ENCODE results near the gene TMEM134.
A peak's percentile ranks its signal among the peaks of the same experiment; 100 is the strongest.

The TMEM134 gene

DNA sequence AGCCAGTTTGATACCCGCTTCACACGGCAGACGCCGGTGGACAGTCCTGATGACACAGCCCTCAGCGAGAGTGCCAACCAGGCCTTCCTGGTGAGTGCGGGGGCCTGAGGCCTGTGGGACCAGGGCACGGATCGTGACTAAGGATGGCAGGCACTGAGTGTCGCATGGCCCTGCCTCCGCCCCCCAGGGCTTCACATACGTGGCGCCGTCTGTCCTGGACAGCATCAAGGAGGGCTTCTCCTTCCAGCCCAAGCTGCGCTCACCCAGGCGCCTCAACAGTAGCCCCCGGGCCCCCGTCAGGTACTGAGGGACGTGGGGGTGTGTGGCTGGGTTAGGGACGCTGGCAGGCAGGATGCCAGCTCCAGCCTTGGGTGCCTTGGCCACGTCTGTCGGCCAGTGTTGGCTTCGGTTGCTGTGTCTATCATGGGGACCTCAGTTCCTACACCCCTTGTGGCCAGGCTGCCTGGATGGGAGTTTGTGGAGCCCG lies 34.6 kb downstream of the TMEM134 start:
- Histone ChIP-seq H3K4me1 (ENCODE audit: control extremely low read depth in 1 of 4, control insufficient read depth in 4 of 4, insufficient read depth in 4 of 4, low read length in 3 of 4) (peaks cover 1 to 65% (median 61%) of the 10 kb centered on the region in 4 experiments), H3K36me3 (ENCODE audit: control insufficient read depth in 4 of 4, insufficient read depth in 4 of 4, low read length in 3 of 4) (peaks cover 2 to 63% (median 35%) of the 10 kb centered on the region in 4 experiments), H3K4me3 (ENCODE audit: control insufficient read depth in 1 of 7, extremely low read depth in 1 of 7, insufficient read depth in 4 of 7, low read depth in 2 of 7, low read length in 6 of 7) (peak overlapping the region in 1 of 7 experiments; percentile 20), H3K27me3 (replicated peaks in 2 of 5; ENCODE audit: control insufficient read depth in 4 of 5, insufficient read depth in 5 of 5, low read length in 4 of 5) (no peaks in the 10 kb centered on the region), H3K27ac (ENCODE audit: insufficient read depth in 1 of 2, low read depth in 1 of 2, low read length in 2 of 2, poor library complexity in 1 of 2, severe bottlenecking in 2 of 2) (peak overlapping the region in 1 of 2 experiments; percentile 70), H3K9me3 (ENCODE audit: control extremely low read depth in 1 of 5, control insufficient read depth in 4 of 5, insufficient read depth in 2 of 5, low read depth in 1 of 5, low read length in 4 of 5) (no peaks in the 10 kb centered on the region)
- CTCF ChIA-PET, result no interaction called here
- no peak for DNase-seq
- POLR2A ChIA-PET, result interaction anchor here (1.0 kb wide), 1 partner anchor 34 kb away, joined by 3 read pairs; no protein-coding TSS in a partner anchor
- 91% methylated on average over 19 of the region's 23 CpGs for WGBS (ENCODE audit: insufficient coverage)

DNA sequence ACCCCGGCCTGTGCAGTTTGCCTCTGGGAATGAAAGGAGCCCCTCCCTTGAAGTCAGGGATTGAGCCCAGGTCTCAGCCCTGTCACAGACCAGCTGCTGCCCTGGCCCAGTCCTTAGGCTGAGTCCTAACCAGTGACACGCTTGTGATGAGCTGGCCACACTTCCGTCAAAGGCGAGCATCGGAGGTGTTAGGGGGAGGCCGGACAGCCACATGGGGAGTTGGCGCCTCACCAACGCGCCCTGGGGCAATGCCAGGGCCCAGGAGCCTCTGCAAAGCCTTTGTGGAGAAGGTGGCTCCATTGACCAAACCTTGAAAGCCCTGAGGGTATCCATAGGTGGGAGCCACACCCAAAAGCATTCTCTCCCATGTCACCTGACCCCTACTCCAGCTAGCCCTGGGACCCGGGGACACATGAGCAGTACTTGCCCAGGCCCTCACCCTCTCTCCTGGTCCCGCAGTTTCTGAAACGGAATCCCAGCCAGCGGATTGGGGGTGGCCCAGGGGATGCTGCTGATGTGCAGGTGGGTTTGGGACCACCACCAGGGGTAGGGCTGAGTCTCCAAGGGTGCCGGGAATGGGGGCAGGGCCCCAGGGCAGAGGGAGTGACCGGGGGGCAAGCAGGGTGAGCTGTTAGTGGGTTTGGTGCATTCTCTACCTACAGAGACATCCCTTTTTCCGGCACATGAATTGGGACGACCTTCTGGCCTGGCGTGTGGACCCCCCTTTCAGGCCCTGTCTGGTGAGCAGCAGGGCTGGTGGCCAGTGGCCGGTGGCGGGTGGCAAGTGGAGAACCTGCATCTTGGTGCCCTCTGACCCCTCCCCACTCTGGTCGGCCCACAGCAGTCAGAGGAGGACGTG lies 35.3 kb downstream of the TMEM134 start:
- peaks cover 3 to 65% (median 61%) of the 10 kb centered on the region in 4 experiments for H3K4me1 ChIP-seq (ENCODE audit: control extremely low read depth in 1 of 4, control insufficient read depth in 4 of 4, insufficient read depth in 4 of 4, low read length in 3 of 4)
- CTCF ChIA-PET, result interaction anchor here (1.0 kb wide), 1 partner anchor 25 kb away, joined by 3 read pairs; no protein-coding TSS in a partner anchor
- WGBS (ENCODE audit: insufficient coverage), result 89% methylated on average over 14 of the region's 22 CpGs
- peaks cover 2 to 65% (median 35%) of the 10 kb centered on the region in 4 experiments for H3K36me3 ChIP-seq (ENCODE audit: control insufficient read depth in 4 of 4, insufficient read depth in 4 of 4, low read length in 3 of 4)
- H3K4me3 ChIP-seq (ENCODE audit: control insufficient read depth in 1 of 7, extremely low read depth in 1 of 7, insufficient read depth in 4 of 7, low read depth in 2 of 7, low read length in 6 of 7), result no peak overlapping the region
- POLR2A ChIA-PET, result interaction anchor here (0.5 kb wide), 1 partner anchor 28 kb away, joined by 3 read pairs; no protein-coding TSS in a partner anchor
- no peaks in the 10 kb centered on the region for H3K27me3 ChIP-seq (replicated peaks in 2 of 5; ENCODE audit: control insufficient read depth in 4 of 5, insufficient read depth in 5 of 5, low read length in 4 of 5)
- H3K27ac ChIP-seq (ENCODE audit: insufficient read depth in 1 of 2, low read depth in 1 of 2, low read length in 2 of 2, poor library complexity in 1 of 2, severe bottlenecking in 2 of 2), result peak overlapping the region in 1 of 2 experiments; percentile 70
- DNase-seq, result no peak
- H3K9me3 ChIP-seq (ENCODE audit: control extremely low read depth in 1 of 5, control insufficient read depth in 4 of 5, insufficient read depth in 2 of 5, low read depth in 1 of 5, low read length in 4 of 5), result no peaks in the 10 kb centered on the region

DNA sequence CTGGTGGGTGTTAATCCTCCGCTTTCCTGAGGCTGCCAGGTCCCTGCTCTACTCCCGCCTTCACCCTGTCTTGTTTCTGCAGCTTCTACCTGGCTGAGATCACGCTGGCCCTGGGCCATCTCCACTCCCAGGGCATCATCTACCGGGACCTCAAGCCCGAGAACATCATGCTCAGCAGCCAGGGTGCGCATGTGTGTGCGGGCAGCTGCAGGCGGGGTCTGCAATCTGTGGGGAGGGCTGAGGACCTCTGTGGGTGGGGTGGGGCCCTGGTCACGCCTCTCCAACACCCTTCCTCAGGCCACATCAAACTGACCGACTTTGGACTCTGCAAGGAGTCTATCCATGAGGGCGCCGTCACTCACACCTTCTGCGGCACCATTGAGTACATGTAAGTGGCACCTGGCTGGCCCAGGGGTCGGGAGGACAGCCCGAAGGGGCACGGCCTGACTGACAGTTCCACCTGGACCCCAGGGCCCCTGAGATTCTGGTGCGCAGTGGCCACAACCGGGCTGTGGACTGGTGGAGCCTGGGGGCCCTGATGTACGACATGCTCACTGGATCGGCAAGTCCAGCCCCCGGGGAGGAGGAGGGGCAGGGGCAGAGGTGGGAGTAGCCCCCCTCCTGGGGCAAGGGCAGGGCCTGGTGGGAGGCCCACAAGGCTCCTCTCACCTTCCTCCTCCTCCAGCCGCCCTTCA lies 36.2 kb downstream of the TMEM134 start:
- POLR2A ChIA-PET, result no interaction called here
- Histone ChIP-seq H3K36me3 (ENCODE audit: control insufficient read depth in 4 of 4, insufficient read depth in 4 of 4, low read length in 3 of 4) (peaks cover 2 to 58% (median 35%) of the 10 kb centered on the region in 4 experiments), H3K4me1 (ENCODE audit: control extremely low read depth in 1 of 4, control insufficient read depth in 4 of 4, insufficient read depth in 4 of 4, low read length in 3 of 4) (peaks cover 4 to 58% (median 56%) of the 10 kb centered on the region in 4 experiments), H3K9me3 (ENCODE audit: control extremely low read depth in 1 of 5, control insufficient read depth in 4 of 5, insufficient read depth in 2 of 5, low read depth in 1 of 5, low read length in 4 of 5) (no peaks in the 10 kb centered on the region), H3K4me3 (ENCODE audit: control insufficient read depth in 1 of 7, extremely low read depth in 1 of 7, insufficient read depth in 4 of 7, low read depth in 2 of 7, low read length in 6 of 7) (no peak overlapping the region), H3K27ac (ENCODE audit: insufficient read depth in 1 of 2, low read depth in 1 of 2, low read length in 2 of 2, poor library complexity in 1 of 2, severe bottlenecking in 2 of 2) (peak overlapping the region in 1 of 2 experiments; percentile 70), H3K27me3 (replicated peaks in 2 of 5; ENCODE audit: control insufficient read depth in 4 of 5, insufficient read depth in 5 of 5, low read length in 4 of 5) (no peaks in the 10 kb centered on the region)
- CTCF ChIA-PET, result interaction anchor here (1.0 to 1.1 kb wide), 2 partner anchors 10 to 26 kb away, joined by 3 read pairs; no protein-coding TSS in a partner anchor
- 88% methylated on average over 18 of the region's 22 CpGs for WGBS (ENCODE audit: insufficient coverage)
- no peak for DNase-seq

DNA sequence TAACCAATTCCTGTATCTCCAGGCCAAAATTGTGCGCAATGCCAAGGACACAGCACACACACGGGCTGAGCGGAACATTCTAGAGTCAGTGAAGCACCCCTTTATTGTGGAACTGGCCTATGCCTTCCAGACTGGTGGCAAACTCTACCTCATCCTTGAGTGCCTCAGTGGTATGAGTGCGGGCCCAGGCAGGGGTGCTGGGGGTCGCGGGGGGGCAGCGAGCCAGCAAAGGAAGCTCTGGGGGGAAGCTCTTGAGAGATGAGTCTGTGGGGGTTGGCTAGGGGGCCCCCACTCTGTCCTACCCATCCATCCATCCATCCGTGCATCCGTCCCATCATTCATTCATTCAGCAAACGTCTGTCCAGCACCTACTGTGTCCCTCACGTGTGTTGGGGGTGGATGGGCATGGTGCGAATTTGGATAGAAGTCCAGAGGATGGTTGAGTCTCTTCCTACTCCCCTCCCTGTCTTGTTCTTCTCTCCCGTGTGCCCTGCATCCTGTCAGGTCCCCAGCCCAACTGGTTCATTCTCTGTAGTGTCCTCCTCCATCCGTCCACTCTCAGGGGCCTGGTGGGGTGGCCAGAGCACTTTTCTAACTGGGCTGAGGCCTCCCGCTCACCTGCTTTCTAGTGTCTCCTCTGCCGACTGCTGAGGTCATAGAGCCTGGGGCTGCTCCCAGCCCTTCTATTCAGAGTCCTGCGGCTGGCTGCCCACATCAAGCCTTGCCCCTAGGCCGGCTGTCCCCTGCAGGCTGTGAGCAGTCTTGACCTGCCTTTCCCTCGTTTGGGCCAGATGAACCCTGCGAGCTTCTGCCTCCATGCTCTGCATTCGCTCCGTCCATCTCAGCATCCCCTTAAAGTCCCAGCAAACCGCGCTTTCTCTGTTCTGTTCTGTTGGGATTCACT lies 37.5 kb downstream of the TMEM134 start:
- POLR2A ChIA-PET, result no interaction called here
- 95% methylated on average over 17 of the region's 24 CpGs for WGBS (ENCODE audit: insufficient coverage)
- H3K27me3 ChIP-seq (replicated peaks in 2 of 5; ENCODE audit: control insufficient read depth in 4 of 5, insufficient read depth in 5 of 5, low read length in 4 of 5), result no peaks in the 10 kb centered on the region
- peak overlapping the region in 1 of 2 experiments; percentile 43 for H3K27ac ChIP-seq (ENCODE audit: insufficient read depth in 1 of 2, low read depth in 1 of 2, low read length in 2 of 2, poor library complexity in 1 of 2, severe bottlenecking in 2 of 2)
- no peak for DNase-seq
- no peaks in the 10 kb centered on the region for H3K9me3 ChIP-seq (ENCODE audit: control extremely low read depth in 1 of 5, control insufficient read depth in 4 of 5, insufficient read depth in 2 of 5, low read depth in 1 of 5, low read length in 4 of 5)
- CTCF ChIA-PET, result interaction anchor here (0.6 to 1.1 kb wide), 3 partner anchors 8 to 37 kb away, joined by 3 to 5 read pairs (median 3); no protein-coding TSS in a partner anchor
- H3K4me3 ChIP-seq (ENCODE audit: control insufficient read depth in 1 of 7, extremely low read depth in 1 of 7, insufficient read depth in 4 of 7, low read depth in 2 of 7, low read length in 6 of 7), result no peak overlapping the region
- H3K36me3 ChIP-seq (ENCODE audit: control insufficient read depth in 4 of 4, insufficient read depth in 4 of 4, low read length in 3 of 4), result peaks cover 2 to 55% (median 35%) of the 10 kb centered on the region in 4 experiments
- peaks cover 3 to 54% (median 51%) of the 10 kb centered on the region in 4 experiments for H3K4me1 ChIP-seq (ENCODE audit: control extremely low read depth in 1 of 4, control insufficient read depth in 4 of 4, insufficient read depth in 4 of 4, low read length in 3 of 4)

DNA sequence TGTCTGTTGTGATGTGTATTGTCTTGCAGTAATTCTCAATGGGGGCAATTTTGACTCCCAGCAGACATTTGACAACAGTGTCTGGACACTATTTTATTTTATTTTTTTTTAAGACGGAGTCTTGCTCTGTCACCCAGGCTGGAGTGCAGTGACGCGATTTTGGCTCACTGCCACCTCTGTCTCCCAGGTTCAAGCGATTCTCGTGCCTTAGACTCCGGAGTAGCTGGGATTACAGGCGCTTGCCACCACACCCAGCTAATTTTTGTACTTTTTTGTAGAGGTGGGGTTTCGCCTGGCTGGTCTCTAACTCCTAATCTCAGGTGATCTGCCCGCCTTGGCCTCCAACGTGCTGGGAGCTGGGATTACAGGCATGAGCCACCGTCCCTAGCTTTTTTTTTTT lies 39.3 kb downstream of the TMEM134 start:
- ChIA-PET CTCF (interaction anchor here (0.7 kb wide), 1 partner anchor 661 kb away, joined by 3 read pairs; no protein-coding TSS in a partner anchor), POLR2A (interaction anchor here (0.6 kb wide), 1 partner anchor 53 kb away, joined by 3 read pairs; the partner anchor contains the start of gene AIP)
- Histone ChIP-seq H3K27me3 (replicated peaks in 2 of 5; ENCODE audit: control insufficient read depth in 4 of 5, insufficient read depth in 5 of 5, low read length in 4 of 5) (no peaks in the 10 kb centered on the region), H3K36me3 (ENCODE audit: control insufficient read depth in 4 of 4, insufficient read depth in 4 of 4, low read length in 3 of 4) (peaks cover 0 to 38% (median 25%) of the 10 kb centered on the region in 4 experiments), H3K4me1 (ENCODE audit: control extremely low read depth in 1 of 4, control insufficient read depth in 4 of 4, insufficient read depth in 4 of 4, low read length in 3 of 4) (peaks cover 3 to 37% (median 33%) of the 10 kb centered on the region in 4 experiments), H3K4me3 (ENCODE audit: control insufficient read depth in 1 of 7, extremely low read depth in 1 of 7, insufficient read depth in 4 of 7, low read depth in 2 of 7, low read length in 6 of 7) (no peak overlapping the region), H3K9me3 (ENCODE audit: control extremely low read depth in 1 of 5, control insufficient read depth in 4 of 5, insufficient read depth in 2 of 5, low read depth in 1 of 5, low read length in 4 of 5) (no peaks in the 10 kb centered on the region), H3K27ac (ENCODE audit: insufficient read depth in 1 of 2, low read depth in 1 of 2, low read length in 2 of 2, poor library complexity in 1 of 2, severe bottlenecking in 2 of 2) (no peak overlapping the region)
- WGBS (ENCODE audit: insufficient coverage), result 90% methylated on average over 11 of the region's 11 CpGs
- DNase-seq, result no peak

DNA sequence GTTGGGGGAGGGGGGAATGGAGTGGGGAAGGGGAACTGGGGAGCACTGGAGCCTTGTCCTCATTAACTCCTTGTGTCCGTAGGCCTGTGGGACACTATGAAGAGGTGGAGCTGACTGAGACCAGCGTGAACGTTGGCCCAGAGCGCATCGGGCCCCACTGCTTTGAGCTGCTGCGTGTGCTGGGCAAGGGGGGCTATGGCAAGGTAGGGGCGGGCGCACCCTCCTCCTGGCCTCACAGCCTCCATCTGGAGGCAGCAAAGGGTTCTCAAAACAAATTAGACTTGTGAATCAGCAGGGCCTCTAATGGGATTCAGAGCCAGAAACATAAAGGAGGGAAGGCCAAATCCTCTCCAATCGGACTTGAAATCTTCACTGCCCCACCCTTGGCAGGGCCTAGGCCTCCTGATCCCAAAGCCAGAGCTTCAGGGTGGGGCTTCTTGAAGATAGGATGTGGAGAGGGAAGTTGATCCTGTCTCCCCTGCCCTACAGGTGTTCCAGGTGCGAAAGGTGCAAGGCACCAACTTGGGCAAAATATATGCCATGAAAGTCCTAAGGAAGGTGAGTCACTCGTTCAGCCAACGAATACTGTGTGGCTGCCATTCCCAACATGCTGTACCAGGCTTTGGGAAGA lies 39.9 kb downstream of the TMEM134 start:
- H3K4me3 ChIP-seq (ENCODE audit: control insufficient read depth in 1 of 7, extremely low read depth in 1 of 7, insufficient read depth in 4 of 7, low read depth in 2 of 7, low read length in 6 of 7), result peak overlapping the region; percentile 86 to 99 (median 94)
- peak overlapping the region; percentile 90 to 95 for H3K27ac ChIP-seq (ENCODE audit: insufficient read depth in 1 of 2, low read depth in 1 of 2, low read length in 2 of 2, poor library complexity in 1 of 2, severe bottlenecking in 2 of 2)
- H3K27me3 ChIP-seq (replicated peaks in 2 of 5; ENCODE audit: control insufficient read depth in 4 of 5, insufficient read depth in 5 of 5, low read length in 4 of 5), result no peaks in the 10 kb centered on the region
- POLR2A ChIA-PET, result interaction anchor here (0.6 to 1.7 kb wide), 4 partner anchors 27 to 60 kb away, joined by 3 to 10 read pairs (median 3); partner anchors contain the start of genes AIP and PPP1CA
- CTCF ChIA-PET, result interaction anchor here (0.7 to 2.5 kb wide), 5 partner anchors 9 to 661 kb away, joined by 3 to 7 read pairs (median 3); partner anchors contain the start of gene TMEM134
- WGBS (ENCODE audit: insufficient coverage), result 70% methylated on average over 10 of the region's 12 CpGs
- peaks cover 3 to 37% (median 27%) of the 10 kb centered on the region in 4 experiments for H3K4me1 ChIP-seq (ENCODE audit: control extremely low read depth in 1 of 4, control insufficient read depth in 4 of 4, insufficient read depth in 4 of 4, low read length in 3 of 4)
- DNase-seq, result no peak
- H3K9me3 ChIP-seq (ENCODE audit: control extremely low read depth in 1 of 5, control insufficient read depth in 4 of 5, insufficient read depth in 2 of 5, low read depth in 1 of 5, low read length in 4 of 5), result no peaks in the 10 kb centered on the region
- H3K36me3 ChIP-seq (ENCODE audit: control insufficient read depth in 4 of 4, insufficient read depth in 4 of 4, low read length in 3 of 4), result peaks cover 0 to 32% (median 22%) of the 10 kb centered on the region in 4 experiments

All from common myeloid progenitor, CD34-positive (primary cell).